Mesenteric fat pad (tissue), 1 donor: ENCODE results near the gene TFF2. TPM values are rescaled to one million over a fixed set of nuclear protein-coding genes. Genes with fewer than 3 reads are reported as not detected.

ENCODE experiments used
- DNase-seq: peaks from one replicate; pipeline ENCODE4 v3.0.0-alpha.2; 2020; ENCODE audit warnings: low spot score
- total RNA-seq: library from RNA; stranded (reverse); fragmentation: NEBNext Ultra II Directional; extraction: Animal tissue kit (Norgen Biotek cat#: 25700); gene quantifications from one replicate; pipeline ENCODE4 v1.2.1, GENCODE V29; 2021
- donor health status: DM: yes; HTN: yes; CAD: no.

TFF2 gene
- total RNA-seq, 1 donor from 2014 or later: not detected

DNA sequence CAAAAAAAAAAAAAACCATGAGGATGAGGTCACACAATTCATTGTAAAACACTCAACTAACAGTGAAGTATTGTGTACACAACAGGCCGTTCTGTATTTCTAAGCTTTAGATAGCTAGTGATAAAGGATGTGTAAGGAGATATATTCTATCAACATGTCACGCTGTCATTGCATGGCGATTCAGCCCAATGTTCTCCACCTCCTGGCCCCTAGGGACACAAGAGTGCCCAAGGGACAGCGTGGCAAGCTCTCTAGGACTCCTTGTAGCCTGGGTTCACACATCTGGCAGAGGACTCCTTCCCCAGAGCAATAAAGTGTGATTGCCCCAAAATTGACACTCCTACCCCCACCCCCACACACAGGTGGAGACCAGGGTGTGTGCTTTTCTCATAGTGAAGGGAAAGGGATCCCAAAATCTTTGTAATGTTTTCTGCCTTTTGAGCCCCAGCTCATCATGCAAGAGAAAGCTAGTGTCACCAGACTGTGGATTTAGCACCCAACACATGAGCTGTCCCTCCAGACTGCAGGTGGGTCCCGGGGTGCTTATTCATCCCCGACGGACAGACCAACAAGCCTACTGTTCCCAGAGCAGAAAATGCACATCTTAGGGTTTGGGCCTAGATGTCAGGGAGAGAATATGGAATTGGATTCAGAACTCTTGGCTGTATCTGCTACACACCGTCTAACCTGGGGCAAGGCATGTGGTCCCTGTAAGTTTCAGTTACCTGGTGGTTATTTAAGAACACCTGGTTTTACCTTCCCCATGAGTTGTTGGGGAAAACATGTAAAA is 33.6 kb upstream of the TFF2 start:
- no peak for DNase-seq

GRCh38 chr21:42383331-42383730 is 32.5 kb upstream of the TFF2 start:
- DNase-seq: no peak

GRCh38 chr21:42382915-42383314 is 32.1 kb upstream of the TFF2 start:
- DNase-seq: no peak

- no peak for DNase-seq
These were observed 30.7 kb upstream of the TFF2 start for GRCh38 chr21:42381347-42381984.

GRCh38 chr21:42379426-42380215 is 28.8 kb upstream of the TFF2 start:
- DNase-seq: no peak

GRCh38 chr21:42378418-42378817 is 27.6 kb upstream of the TFF2 start:
- no peak for DNase-seq

- DNase-seq: no peak
These were observed 27.2 kb upstream of the TFF2 start for GRCh38 chr21:42377951-42378340.

- DNase-seq: no peak
These were observed 26.6 kb upstream of the TFF2 start for GRCh38 chr21:42377211-42377950.

DNA sequence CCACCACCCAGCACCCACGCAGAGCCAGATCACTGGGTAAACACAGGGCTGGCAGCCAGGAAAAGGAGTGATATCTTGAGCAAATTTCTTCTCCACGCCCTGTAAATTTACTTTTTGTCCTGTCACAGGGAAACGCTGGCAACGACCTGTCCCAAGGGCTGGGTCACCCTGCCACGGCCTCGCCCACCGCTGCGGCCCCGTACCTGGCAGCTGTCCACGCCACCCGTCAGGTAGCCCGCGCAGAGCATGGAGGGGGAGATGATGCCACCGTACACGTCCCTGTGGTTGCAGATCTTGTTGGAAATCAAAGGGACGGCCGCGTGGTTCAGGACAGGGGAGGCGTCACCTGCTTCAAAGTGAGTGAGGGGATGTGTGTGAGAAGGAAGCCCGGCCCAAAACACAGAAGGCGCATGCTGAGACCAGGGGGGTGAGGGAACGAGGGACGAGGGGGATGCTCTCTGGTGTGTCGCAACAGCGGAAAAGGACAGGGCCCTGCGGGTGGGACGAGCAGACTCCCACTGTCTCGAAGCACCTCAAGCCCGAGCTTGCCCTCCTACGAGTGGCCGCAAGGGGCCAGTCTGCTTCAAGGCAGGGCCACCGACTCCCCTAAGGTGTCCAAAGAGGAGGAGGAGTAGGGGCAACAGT is 25.7 kb upstream of the TFF2 start:
- DNase-seq: no peak

DNA sequence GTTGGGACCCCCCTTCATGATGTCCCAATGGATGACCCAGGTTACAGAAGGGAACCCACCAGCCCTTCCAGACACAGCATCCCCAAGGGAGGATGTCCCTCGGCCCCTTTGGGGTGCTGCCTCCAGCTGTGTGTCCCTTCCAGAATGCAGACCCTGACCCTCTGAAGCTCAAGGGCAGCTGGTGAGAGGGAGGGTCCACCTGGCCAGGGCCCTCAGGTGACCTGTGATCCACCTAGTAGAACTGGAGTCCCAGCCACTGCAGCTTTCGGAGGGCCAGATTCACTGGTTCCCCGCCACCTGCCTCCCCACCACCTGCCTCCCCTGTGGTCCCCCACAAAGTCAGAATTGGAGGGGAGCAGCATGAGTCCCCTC is 25.2 kb upstream of the TFF2 start:
- DNase-seq: no peak

- DNase-seq: no peak
These were observed 24.7 kb upstream of the TFF2 start for GRCh38 chr21:42375506-42375905.

DNA sequence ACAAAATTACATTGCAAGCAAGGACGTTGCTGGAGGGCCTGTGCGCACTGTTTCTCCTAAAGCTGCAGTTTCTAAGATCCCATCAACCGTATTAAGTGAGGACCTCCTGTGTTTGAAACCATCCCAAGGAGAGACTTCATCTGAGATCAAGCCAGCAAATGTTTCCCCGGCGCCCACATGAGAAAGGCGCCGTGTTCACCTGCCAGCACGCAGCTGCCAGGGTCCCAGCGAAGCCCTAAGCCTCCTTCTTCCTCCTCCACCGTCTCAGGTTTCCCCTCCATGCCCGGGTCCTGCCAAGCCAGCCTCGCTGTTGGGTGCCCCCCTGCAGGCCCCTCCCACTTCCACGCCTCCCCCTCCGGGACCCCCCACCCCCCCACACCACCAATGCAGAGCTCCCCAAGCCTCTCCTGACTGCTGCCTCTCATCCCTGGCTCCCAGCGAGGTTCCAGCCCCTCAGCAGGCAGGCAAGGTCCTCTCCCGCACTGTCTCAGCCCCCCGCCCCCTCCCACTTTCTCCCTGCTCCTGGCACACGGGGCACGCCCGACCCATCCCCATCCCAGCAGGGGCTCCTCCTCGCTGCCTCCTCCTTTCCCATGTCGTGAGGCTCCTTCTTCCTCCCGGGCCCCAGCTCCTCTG is 24.2 kb upstream of the TFF2 start:
- DNase-seq: no peak

DNA sequence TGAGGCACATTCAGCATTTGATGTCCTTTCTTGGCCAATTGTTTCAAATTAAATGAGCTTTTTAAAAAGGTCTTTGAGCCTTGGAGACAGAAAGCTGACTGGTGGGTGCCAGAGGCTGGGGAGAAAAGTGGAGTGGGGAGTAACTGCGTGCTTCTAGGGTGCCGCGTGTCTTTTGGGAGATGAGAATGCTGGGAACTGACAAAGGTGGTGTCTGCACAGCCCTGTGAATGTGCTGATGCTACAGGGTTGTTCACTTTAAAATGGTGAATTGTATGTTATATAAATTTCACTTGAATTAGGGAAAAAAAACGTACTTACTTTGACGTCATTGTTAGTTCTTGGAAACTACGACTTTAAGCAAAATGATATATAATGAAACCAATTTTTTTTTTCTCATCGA is 23.7 kb upstream of the TFF2 start:
- no peak for DNase-seq

GRCh38 chr21:42373908-42374455 is 23.2 kb upstream of the TFF2 start:
- DNase-seq: no peak

DNA sequence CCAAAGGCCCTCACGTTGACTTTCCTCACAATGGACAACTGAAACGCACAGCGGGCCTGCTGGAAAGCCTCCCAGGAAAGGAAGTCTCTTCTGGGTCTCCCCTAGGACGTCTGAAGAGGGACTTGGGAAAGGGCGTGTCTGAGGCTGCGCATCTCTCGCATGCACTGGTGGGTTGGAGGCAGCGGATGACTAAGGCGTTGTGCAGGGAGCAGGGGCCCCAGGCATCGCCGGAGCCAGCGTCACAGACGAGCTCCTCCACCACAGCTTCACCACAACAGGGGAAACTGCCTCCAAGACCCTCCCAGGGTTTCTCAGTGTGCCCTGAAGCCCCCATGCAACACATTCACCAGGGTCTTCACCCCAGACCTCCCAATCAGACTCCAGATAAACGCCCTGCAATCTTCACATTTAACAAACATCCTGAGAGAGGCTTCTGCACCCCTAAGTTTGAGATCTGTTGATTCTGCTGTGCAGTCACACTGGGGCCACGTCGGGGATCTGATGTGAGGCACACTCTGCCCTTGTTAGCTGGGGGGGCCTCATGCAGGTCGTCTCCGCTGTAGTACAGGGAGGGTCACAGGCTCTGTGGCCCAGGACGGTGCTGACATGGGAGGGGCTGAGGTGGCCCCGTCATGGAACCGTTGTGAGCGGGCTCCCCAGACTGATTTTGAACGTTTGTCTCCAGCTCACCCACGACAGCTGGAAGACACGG is 22.6 kb upstream of the TFF2 start:
- no peak for DNase-seq

DNA sequence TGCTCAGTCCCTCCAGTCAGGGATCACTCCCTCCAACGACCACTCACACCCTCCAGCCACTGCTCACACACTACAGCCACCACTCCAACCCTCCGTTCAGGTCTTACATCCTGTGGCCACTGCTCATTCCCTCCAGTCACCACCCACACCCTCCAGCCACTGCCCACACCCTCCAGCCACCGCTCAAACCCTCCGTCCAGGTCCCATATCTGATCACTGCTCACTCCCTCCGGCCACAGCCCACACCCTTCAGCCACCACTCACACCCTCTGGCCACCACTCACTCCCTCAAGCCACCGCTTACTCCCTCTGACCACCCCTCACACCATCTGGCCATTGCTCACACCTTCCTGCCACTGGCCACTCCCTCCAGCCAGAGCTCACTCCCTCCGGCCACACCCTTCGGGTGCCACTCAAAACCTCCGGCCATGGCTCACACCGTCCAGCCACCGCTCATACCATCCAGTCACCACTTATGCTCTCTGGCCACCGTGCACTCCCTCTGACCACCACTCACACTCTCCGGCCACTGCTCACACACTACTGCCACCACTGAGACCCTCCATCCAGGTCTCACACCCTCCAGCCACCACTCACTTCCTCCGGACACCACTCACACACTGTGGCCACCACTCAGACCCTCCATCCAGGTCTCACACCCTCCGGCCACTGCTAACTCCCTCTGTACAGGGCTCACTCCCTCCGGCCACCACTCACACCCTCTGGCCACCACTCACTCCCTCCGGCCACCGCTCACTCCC is 20.3 kb upstream of the TFF2 start:
- no peak for DNase-seq

GRCh38 chr21:42369821-42370220 is 19.0 kb upstream of the TFF2 start:
- DNase-seq: no peak

GRCh38 chr21:42367367-42368165 is 16.8 kb upstream of the TFF2 start:
- DNase-seq: no peak
